Head of caudate nucleus (tissue), 42 donors: ENCODE data around the gene MPL.

Experiments
- DNase-seq, 42 donors: peaks; one replicate each; pipeline versions ENCODE4 v3.0.0 to v3.0.0-alpha.2; 2020 to 2021; ENCODE audit warnings: mixed read lengths in 7 of 42
- intact Hi-C: fragments of 100-400 bp; cut with DNase I; formaldehyde crosslinking; loops from one replicate; pipeline ENCODE4 v1.15.0; 2022

MPL gene

DNA sequence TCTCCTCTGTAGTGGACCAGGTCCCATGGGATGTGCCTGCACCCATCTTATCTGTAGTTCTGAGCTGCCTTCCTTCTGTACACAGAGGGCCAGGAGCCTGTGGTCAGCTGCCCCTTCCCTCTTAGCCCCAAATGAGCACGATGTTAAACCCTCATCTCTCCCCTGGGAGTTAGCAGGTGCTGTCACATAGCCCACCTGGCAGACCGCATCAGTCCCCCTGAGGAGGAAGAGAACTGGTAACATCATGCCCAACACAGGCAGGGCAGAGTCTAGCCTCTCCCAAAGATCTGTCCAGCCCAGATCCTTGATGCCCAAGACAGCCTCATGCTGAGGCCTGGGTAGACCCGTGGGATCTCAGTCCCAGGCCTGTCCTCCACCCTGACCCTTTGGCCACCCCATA lies 32.2 kb upstream of the MPL start:
- intact Hi-C loops = no loop called here
- DNase-seq = peak in 2 of 42 donors; percentile 1 to 10

DNA sequence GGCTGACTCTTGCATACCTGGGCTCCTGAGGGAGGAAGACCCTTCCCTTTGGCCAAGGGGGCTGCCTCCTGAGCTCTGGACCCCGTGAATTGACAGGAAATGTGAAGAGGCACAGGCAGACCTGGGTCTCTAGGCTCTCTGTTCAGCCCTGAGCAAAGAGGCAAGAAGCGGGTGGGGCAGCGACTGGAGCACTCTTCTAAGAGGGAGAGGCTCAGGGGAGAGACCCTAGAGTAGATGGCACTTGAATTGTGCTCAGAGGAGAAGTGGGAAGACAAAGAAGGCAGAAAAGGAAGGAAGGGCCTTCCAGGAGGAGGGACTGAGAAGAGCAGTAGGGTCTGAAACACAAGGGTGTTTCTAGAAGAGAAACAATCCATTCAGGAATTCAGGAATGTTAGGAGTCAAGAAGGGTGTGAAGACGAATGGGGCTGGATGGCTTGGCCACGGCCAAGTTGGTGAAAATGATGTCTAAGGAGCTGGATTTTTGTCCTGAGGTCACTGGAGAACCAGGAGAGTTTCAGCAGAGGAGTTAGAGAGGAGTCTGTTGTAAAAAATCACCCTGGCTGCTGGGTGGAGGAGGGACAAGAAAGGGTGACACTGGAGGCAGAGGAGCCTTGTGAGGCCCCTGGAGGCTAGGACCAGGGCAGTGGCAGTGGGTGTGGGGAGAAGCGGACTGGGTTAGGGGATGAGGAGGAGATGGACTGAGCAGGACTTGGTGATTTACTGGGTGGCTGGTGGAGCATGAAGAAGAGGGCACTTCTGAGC lies 31.5 kb upstream of the MPL start:
- DNase-seq = peak in 2 of 42 donors; percentile 0 to 7
- intact Hi-C loops = no loop called here

DNA sequence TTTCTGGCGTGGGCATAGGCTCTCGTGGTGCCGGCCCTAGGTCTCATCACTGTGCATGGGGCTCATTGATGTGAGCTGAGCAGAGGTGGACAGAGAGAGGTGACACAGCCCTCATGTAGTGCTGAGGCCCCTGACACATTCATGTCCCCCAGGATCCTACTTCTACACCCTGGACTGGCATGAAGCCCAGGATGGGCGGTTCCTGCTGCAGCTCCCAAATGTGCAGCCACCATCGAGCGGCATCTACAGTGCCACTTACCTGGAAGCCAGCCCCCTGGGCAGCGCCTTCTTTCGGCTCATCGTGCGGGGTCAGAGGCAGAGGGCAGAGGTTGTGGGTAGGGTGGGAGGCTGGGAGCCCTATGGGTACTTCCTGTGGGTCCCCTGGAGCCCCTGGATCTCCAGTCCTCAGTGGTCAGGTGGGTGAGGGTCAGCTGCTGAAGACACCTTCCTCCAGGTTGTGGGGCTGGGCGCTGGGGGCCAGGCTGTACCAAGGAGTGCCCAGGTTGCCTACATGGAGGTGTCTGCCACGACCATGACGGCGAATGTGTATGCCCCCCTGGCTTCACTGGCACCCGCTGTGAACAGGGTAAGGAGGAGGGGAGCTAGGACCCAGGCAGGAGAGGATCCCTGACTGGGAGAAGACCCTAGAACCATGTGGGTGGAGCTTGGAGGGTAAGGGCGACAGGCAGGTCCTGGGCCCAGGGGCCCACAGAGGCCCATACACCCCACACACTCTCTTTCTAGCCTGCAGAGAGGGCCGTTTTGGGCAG lies 30.7 kb upstream of the MPL start:
- intact Hi-C loops = no loop called here

DNA sequence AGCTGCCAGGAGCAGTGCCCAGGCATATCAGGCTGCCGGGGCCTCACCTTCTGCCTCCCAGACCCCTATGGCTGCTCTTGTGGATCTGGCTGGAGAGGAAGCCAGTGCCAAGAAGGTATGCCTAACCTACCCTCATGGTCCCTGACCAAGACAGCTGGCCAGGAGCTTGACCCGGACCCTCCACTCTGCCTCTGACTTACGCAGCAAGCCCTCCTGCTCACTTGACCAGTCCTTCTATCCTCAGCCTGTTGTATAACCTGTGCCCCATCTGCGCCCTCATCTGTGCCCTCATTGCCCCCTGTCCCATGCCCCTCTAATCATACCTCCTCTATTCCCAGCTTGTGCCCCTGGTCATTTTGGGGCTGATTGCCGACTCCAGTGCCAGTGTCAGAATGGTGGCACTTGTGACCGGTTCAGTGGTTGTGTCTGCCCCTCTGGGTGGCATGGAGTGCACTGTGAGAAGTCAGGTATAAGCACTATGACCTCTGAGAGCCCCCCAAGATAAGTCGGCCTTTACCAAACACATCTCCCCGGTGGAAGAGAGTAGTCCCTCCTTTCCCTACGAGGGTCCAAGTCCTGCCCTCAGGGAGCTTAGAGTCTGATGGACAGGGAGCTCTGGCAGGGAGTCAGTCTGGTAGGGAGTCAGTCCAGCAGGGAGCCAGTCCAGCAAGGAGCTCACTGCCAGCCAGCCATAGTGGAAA lies 30.0 kb upstream of the MPL start:
- peak in 1 of 42 donors; percentile 2 for DNase-seq
- intact Hi-C loops = no loop called here

More for the DNA sequence above, 30.7 kb upstream of the MPL start:
- DNase-seq = peak in 2 of 42 donors; percentile 3 to 13

DNA sequence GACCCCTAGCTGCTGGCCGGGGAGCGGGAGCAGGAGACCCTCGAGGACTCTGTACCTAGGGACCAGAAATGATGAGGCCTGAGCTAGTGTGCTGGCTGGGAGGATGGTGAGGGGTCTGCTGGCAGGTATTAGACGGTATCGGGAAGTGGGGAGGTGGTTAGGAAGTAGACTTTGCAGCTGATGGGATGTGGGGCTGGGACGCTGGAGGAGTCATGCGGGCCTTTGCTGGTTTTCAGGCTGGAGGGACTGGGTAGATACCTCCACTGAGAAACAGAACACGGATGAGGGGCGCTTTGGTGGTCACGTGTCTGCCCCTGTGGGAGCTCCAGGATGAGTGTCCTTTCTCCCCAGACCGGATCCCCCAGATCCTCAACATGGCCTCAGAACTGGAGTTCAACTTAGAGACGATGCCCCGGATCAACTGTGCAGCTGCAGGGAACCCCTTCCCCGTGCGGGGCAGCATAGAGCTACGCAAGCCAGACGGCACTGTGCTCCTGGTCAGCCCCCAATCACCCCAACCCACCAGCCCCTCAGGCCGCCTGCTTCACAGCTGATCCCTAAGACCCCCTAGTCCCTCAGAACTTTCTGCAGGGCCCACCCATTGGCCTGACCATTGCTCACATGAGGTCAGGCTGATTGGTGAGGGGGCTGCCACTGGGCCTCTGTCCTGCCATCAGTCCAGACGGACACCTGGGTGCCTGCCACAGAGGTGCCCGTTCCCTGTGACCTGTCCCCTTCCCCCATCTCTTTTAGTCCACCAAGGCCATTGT lies 28.8 kb upstream of the MPL start:
- peak in 1 of 42 donors; percentile 0 for DNase-seq
- intact Hi-C loops = no loop called here

DNA sequence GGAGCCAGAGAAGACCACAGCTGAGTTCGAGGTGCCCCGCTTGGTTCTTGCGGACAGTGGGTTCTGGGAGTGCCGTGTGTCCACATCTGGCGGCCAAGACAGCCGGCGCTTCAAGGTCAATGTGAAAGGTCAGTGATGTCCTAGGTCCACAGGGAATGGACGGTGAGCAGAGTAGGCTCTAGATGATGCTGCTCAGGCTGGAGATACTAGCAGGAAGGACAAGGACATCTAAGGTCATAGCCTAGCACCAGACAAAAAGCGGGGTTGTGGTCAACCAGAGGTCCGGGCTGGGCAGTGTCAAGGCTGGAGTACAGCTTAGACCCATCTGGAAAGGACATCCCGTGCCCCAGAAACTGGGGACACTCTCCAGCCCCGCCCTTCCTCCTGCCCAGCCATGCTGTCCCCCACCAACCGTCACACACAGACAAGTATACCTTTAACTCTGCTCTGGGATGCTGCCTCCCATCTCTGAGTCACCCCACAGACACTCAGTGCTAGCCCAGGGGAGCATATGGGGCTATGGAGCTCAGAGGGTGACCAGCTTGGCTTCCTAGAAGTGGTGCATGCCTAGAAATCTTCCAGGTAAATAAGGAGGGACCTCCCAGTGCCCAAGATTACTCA lies 28.1 kb upstream of the MPL start:
- DNase-seq = no peak
- intact Hi-C loops = no loop called here

DNA sequence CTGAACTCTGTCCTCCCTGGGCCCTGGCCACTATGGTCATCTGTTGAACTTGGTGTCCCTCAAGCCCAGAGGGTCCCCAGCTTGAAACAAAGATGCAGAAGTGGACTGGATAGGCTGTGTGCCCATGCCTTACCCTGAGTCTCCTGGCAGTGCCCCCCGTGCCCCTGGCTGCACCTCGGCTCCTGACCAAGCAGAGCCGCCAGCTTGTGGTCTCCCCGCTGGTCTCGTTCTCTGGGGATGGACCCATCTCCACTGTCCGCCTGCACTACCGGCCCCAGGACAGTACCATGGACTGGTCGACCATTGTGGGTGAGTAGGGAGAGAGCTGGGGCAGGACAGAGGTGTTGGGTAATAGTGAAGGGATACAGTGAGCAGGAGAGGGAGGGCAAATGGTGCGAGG lies 26.1 kb upstream of the MPL start:
- intact Hi-C loops = no loop called here
- peak in 2 of 42 donors; percentile 14 to 24 for DNase-seq

DNA sequence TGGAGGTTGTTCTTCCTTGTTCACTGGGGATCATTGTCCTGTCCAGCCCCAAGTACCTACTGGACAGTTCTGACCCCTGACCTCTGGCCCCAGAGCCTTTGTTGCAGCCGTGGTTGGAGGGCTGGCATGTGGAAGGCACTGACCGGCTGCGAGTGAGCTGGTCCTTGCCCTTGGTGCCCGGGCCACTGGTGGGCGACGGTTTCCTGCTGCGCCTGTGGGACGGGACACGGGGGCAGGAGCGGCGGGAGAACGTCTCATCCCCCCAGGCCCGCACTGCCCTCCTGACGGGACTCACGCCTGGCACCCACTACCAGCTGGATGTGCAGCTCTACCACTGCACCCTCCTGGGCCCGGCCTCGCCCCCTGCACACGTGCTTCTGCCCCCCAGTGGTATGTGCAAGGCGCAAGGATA lies 25.4 kb upstream of the MPL start:
- peak in 1 of 42 donors; percentile 22 for DNase-seq
- intact Hi-C loops = no loop called here

DNA sequence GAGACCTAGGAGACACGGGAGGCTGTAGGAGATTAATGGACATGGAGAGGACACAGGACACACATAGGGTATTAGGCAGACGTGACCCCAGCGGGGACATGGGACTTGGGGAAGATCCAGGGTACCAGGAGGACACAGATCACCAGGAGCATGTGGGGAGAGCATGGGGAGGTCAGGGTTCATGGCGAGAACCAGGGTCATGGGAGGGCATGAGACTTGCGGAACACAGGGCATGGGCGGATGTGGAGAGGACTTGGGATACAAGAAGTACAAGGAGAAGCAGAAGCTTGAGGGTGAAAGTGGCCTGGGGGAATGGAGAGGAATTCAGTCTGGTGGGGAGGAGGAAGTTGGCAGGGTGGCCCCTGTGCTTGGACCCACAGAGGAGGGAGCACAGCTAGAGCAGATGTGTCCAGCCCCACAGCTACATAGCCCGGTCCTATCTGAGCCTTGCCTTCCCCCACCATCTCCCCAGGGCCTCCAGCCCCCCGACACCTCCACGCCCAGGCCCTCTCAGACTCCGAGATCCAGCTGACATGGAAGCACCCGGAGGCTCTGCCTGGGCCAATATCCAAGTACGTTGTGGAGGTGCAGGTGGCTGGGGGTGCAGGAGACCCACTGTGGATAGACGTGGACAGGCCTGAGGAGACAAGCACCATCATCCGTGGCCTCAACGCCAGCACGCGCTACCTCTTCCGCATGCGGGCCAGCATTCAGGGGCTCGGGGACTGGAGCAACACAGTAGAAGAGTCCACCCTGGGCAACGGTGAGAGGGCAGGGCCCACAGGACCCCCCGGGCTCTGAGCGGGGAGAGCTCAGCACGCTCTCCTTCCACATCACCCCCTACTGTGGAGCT lies 24.7 kb upstream of the MPL start:
- peak in 2 of 42 donors; percentile 5 to 24 for DNase-seq
- intact Hi-C loops = no loop called here

DNA sequence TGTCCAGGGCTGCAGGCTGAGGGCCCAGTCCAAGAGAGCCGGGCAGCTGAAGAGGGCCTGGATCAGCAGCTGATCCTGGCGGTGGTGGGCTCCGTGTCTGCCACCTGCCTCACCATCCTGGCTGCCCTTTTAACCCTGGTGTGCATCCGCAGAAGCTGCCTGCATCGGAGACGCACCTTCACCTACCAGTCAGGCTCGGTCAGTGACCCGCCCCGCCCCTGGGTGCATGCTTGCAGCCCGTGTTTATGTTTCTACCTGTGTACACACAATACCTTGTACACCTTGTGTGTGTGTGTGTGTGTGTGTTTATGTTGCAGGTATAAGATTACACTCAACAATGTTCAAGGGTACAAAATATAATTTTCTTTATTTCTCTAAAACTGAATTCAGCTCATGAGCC lies 23.8 kb upstream of the MPL start:
- intact Hi-C loops = no loop called here
- DNase-seq = peak in 1 of 42 donors; percentile 16

DNA sequence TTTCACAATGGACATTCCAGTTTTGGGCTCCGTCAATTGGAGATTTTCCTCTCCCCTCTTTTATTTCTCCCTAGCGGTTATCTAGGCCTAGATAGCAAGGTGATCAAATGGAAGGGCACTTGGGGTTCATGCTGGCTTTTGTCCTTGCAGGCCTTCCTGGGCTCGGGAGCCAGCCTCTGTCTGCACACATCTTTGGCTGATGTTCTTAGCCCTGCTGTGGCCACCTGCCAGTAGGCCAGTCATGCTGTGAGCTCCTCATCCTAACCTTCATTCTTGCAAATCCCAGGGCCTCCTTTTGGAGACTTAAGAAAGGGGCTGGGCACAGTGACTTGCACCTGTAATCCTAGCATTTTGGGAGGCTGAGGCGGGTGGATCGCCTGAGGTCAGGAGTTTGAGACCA lies 23.4 kb upstream of the MPL start:
- intact Hi-C loops = no loop called here
- peak in 2 of 42 donors; percentile 16 to 23 for DNase-seq

DNA sequence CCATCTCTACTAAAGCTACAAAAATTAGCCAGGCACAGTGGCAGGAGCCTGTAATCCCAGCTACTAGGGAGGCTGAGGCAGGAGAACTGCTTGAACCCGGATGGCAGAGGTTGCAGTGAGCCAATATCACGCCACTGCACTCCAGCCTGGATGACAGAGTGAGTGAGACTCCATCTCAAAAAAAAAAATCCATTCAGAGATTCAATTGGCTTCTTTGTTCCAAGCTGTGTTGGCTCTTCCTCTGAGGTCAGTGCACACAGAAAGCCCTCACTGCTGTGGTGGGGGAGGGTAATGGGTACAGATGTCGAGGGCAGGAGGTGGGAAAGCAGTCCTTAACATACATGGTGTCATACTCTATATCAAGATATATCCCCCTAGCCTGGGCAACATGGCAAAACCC lies 22.1 kb upstream of the MPL start:
- intact Hi-C loops = no loop called here
- DNase-seq = peak in 35 of 42 donors; percentile 18 to 83 (median 62)

DNA sequence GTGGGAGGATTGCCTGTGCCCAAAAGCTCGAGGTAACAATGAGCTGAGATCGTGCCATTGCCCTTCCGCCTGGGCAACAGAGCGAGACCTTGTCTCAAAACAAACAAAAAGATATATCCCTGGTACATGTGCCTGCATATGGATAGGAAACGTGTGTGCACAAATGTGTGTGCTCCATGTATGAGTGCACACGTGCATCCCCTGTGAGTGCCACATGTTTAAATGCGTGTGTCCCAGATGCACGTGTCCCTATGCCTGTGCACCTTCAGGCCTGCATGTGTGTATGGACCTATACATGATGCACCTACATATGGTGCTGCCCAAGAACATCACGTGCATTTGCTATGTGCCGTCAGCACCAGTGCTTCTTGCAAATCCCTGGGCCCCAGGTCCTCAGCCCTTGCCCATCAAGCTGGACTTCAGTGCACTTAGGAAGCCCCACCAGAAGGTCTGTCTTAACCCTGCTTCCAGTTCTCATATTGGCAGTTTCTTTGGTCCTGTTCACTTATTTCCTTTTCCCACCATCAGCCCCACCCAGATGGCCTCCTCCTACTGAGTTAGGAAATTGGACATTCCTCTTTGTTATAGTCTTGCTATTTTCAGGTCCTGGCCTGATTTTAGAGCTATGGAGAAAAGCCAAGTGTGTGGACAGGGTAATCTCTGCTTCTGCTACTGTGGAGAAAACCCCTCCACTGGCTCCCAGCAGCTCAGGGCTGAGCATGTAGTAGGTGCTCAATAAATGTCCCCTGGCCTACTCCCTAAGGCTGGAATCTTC lies 21.5 kb upstream of the MPL start:
- DNase-seq = peak in 4 of 42 donors; percentile 8 to 29 (median 21)
- intact Hi-C loops = no loop called here

DNA sequence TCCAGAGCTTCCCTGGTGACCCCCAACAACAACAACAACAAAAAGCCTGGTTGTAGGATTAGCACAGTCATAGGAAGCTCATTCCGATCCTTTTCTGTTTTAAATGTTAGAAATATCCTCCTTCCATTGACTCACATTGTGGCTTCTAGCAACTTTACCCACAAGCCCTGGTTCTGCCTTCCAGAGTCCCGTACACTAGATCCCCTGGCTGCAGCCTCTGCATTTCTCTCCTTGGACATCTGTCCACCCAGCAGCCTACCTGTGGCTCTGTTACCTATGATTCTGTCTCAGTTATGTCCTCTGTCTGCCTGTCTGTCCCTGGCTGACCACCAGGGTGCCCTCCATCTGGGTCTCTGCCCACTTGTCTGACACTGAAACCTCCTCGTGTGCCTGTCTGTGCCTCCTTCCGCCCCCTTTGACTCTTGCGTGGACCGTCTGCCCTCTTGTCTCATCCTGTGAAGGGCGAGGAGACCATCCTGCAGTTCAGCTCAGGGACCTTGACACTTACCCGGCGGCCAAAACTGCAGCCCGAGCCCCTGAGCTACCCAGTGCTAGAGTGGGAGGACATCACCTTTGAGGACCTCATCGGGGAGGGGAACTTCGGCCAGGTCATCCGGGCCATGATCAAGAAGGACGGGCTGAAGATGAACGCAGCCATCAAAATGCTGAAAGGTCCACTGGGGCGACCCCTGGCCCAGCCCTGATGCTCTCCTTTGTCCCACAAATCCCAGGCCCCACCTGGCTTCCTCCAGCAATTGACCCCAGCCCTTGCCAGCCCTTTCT lies 20.7 kb upstream of the MPL start:
- intact Hi-C loops = no loop called here
- DNase-seq = peak in 4 of 42 donors; percentile 8 to 27 (median 22)

DNA sequence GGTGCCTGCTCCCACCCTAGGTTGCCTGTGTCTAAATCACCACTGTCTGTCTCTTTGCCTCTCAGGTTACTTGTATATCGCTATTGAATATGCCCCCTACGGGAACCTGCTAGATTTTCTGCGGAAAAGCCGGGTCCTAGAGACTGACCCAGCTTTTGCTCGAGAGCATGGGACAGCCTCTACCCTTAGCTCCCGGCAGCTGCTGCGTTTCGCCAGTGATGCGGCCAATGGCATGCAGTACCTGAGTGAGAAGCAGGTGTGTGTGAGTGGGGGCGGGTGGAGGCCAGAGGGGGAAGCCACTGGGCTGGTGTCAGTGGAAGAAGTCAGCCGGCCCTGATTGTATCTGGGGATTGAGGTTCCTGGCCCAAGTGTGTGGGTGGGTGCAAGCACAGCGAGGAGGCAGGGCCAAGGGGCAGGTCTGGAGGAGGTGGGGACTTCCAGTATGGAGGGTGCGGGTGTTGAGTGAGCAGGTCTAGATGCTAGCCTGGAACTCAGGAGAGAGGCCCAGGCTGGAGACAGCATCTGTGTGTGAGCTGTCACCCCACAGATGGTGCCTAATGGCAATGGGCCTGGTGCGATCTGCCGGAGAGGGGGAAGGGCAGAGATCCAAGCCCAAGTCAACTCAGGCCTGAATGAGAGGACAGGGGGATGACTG lies 19.7 kb upstream of the MPL start:
- intact Hi-C loops = no loop called here
- peak; percentile 43 to 92 (median 80) for DNase-seq

DNA sequence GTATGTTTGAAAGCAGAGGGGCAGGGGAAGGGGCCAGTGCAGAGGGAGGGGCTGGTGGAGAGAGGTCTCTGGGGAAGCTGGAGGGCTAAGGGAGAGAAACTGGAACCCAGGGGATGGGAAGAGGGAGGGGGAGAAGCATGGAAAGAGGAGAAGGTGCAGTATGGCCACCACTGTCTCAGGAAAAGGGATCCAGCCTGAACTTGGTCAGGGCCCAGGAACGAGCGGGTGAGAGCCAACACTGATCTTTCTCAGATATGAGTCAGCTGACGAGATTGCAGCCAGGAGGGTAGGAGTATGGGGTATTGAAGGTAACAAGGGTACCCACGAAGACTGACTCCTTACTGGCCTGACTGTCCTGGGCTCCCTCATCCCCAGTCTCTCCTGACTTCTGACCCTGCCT lies 18.8 kb upstream of the MPL start:
- DNase-seq = peak in 1 of 42 donors; percentile 27
- intact Hi-C loops = no loop called here
